ENCODE results near the gene KLHDC8A. TPM values are rescaled to one million over a fixed set of nuclear protein-coding genes. Genes with fewer than 3 reads are reported as not detected.
A peak's percentile ranks its signal among the peaks of the same experiment; 100 is the strongest.

KLHDC8A gene
- total and polyA plus RNA-seq, 2 of the 13 experiments (the other 11 are each of a cell fraction or from before 2014, with no cell fraction given), result not detected

- TF ChIP-seq ZNF510 (CRISPR knock-in tag; IDR thresholded peaks at IDR 0.05; ENCODE audit: low read depth) (no peak), ATF5 (CRISPR knock-in tag; IDR thresholded peaks at IDR 0.05; ENCODE audit: low read depth) (no peak), ATF4 (CRISPR knock-in tag; IDR thresholded peaks at IDR 0.05) (no peak), CBX1 (IDR thresholded peaks at IDR 0.05; ENCODE audit: low read depth) (peak; percentile 38), MAZ (IDR thresholded peaks at IDR 0.05; ENCODE audit: borderline replicate concordance, low read depth, low read length) (peak; percentile 90), MAZ (CRISPR knock-in tag; IDR thresholded peaks at IDR 0.05; ENCODE audit: low read depth) (peak; percentile 76; the same call in 1 of the 2 replicates), MAFF (IDR thresholded peaks at IDR 0.05; ENCODE audit: low read depth, low read length) (no peak), ZNF792 (CRISPR knock-in tag; IDR thresholded peaks at IDR 0.05) (peak; percentile 83), ZBTB8A (CRISPR knock-in tag; IDR thresholded peaks at IDR 0.05; ENCODE audit: borderline replicate concordance, low read depth) (no peak), KDM5B (CRISPR knock-in tag; IDR thresholded peaks at IDR 0.05; ENCODE audit: borderline replicate concordance) (peak; percentile 80; the same call in 1 of the 2 replicates), PBX3 (CRISPR knock-in tag; IDR thresholded peaks at IDR 0.05; ENCODE audit: borderline replicate concordance) (no peak), MEIS2 (CRISPR knock-in tag; IDR thresholded peaks at IDR 0.05) (no peak), FOXM1 (CRISPR knock-in tag; IDR thresholded peaks at IDR 0.05) (no peak), HDAC2 (CRISPR knock-in tag; IDR thresholded peaks at IDR 0.05) (peak; percentile 69; the same call in 1 of the 2 replicates), TOPORS (CRISPR knock-in tag; IDR thresholded peaks at IDR 0.05) (no peak), ZNF577 (CRISPR knock-in tag; IDR thresholded peaks at IDR 0.05; ENCODE audit: borderline replicate concordance, low read depth) (no peak), ZNF878 (CRISPR knock-in tag; IDR thresholded peaks at IDR 0.05) (no peak)
- TF ChIP-seq, protein P1, sequence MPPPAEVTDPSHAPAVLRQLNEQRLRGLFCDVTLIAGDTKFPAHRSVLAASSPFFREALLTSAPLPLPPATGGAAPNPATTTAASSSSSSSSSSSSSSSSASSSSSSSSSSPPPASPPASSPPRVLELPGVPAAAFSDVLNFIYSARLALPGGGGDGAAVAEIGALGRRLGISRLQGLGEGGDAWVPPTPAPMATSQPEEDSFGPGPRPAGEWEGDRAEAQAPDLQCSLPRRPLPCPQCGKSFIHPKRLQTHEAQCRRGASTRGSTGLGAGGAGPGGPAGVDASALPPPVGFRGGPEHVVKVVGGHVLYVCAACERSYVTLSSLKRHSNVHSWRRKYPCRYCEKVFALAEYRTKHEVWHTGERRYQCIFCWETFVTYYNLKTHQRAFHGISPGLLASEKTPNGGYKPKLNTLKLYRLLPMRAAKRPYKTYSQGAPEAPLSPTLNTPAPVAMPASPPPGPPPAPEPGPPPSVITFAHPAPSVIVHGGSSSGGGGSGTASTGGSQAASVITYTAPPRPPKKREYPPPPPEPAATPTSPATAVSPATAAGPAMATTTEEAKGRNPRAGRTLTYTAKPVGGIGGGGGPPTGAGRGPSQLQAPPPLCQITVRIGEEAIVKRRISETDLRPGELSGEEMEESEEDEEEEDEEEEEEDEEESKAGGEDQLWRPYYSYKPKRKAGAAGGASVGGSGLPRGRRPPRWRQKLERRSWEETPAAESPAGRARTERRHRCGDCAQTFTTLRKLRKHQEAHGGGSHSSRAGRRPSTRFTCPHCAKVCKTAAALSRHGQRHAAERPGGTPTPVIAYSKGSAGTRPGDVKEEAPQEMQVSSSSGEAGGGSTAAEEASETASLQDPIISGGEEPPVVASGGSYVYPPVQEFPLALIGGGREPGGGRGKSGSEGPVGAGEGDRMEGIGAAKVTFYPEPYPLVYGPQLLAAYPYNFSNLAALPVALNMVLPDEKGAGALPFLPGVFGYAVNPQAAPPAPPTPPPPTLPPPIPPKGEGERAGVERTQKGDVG (CRISPR knock-in tag; IDR thresholded peaks at IDR 0.05; ENCODE audit: borderline replicate concordance), result no peak
- TF ChIP-seq, protein P2, sequence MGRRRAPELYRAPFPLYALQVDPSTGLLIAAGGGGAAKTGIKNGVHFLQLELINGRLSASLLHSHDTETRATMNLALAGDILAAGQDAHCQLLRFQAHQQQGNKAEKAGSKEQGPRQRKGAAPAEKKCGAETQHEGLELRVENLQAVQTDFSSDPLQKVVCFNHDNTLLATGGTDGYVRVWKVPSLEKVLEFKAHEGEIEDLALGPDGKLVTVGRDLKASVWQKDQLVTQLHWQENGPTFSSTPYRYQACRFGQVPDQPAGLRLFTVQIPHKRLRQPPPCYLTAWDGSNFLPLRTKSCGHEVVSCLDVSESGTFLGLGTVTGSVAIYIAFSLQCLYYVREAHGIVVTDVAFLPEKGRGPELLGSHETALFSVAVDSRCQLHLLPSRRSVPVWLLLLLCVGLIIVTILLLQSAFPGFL (CRISPR knock-in tag; IDR thresholded peaks at IDR 0.05), result no peak
- TF ChIP-seq, protein P3, sequence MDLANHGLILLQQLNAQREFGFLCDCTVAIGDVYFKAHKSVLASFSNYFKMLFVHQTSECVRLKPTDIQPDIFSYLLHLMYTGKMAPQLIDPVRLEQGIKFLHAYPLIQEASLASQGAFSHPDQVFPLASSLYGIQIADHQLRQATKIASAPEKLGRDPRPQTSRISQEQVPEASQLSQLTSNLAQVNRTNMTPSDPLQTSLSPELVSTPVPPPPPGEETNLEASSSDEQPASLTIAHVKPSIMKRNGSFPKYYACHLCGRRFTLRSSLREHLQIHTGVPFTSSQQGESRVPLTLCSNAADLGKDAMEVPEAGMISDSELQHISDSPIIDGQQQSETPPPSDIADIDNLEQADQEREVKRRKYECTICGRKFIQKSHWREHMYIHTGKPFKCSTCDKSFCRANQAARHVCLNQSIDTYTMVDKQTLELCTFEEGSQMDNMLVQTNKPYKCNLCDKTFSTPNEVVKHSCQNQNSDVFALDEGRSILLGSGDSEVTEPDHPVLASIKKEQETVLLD (CRISPR knock-in tag; IDR thresholded peaks at IDR 0.05; ENCODE audit: low read depth), result no peak
Observed at GRCh38 chr1:205301205-205301821, 55.4 kb downstream of the KLHDC8A start (continued).

Measured in HepG2 (cell line).